HepG2 (cell line): ENCODE results near the gene ING5. TPM values are rescaled to one million over a fixed set of nuclear protein-coding genes. Genes with fewer than 3 reads are reported as not detected.

Source experiments
- AGO1 ChIP-seq: fragments of 200-400 bp; formaldehyde crosslinking; IDR thresholded peaks from 2 replicates; pipeline ENCODE4 v1.6.1; 2017; ENCODE audit warnings: mild to moderate bottlenecking, low read depth, low read length, moderate library complexity; ENCODE audit not compliant: poor library complexity, severe bottlenecking
- BRCA1 ChIP-seq: sonication (generic); formaldehyde crosslinking; IDR thresholded peaks from 2 replicates; pipeline ENCODE4 v1.4.0; 2020; ENCODE audit warnings: missing genetic modification reagents
- CC2D1A ChIP-seq: sonication (generic); formaldehyde crosslinking; IDR thresholded peaks from 2 replicates; pipeline ENCODE4 v1.8.1; 2023; ENCODE audit warnings: mild to moderate bottlenecking, missing genetic modification reagents
- CCAR2 ChIP-seq: fragments of 200-400 bp; formaldehyde crosslinking; optimal IDR thresholded peaks from 2 replicates; pipeline ENCODE3; 2018; ENCODE audit warnings: low read depth, mild to moderate bottlenecking, low read length, moderate library complexity
- CENPX ChIP-seq: sonication (generic); formaldehyde crosslinking; IDR thresholded peaks from 2 replicates; pipeline ENCODE4 v1.9.0; 2021; ENCODE audit warnings: mild to moderate bottlenecking, missing genetic modification reagents, moderate library complexity
- FOXO1 ChIP-seq: sonication (generic); formaldehyde crosslinking; IDR thresholded peaks from 2 replicates; pipeline ENCODE4 v1.4.0; 2020; ENCODE audit warnings: missing genetic modification reagents
- HDAC1 ChIP-seq: sonication (generic); formaldehyde crosslinking; IDR thresholded peaks from 2 replicates; pipeline ENCODE4 v1.5.1; 2020; ENCODE audit warnings: mild to moderate bottlenecking, missing genetic modification reagents
- MTERF4 ChIP-seq: sonication (generic); formaldehyde crosslinking; IDR thresholded peaks from 2 replicates; pipeline ENCODE4 v1.8.0; 2023; ENCODE audit warnings: mild to moderate bottlenecking, missing genetic modification reagents
- NCOA2 ChIP-seq: sonication (generic); formaldehyde crosslinking; IDR thresholded peaks from 2 replicates; pipeline ENCODE4 v1.8.0; 2022; ENCODE audit warnings: inconsistent platforms
- NR2C2 ChIP-seq: sonication (generic); formaldehyde crosslinking; IDR thresholded peaks from 2 replicates; pipeline ENCODE4 v1.4.0; 2020; ENCODE audit warnings: missing genetic modification reagents, mild to moderate bottlenecking, moderate library complexity, borderline replicate concordance
- PHF8 ChIP-seq: sonication (generic); formaldehyde crosslinking; IDR thresholded peaks from 2 replicates; pipeline ENCODE4 v1.5.0; 2020; ENCODE audit warnings: missing genetic modification reagents
- SAP130 ChIP-seq: IDR thresholded peaks from 2 replicates; pipeline ENCODE4 v1.6.1; 2016; ENCODE audit warnings: low read depth
- SMAD3 ChIP-seq: sonication (generic); formaldehyde crosslinking; IDR thresholded peaks from 2 replicates; pipeline ENCODE4 v1.4.0; 2020; ENCODE audit warnings: missing genetic modification reagents
- SYNCRIP ChIP-seq: fragments of 200-400 bp; formaldehyde crosslinking; IDR thresholded peaks from 2 replicates; pipeline ENCODE4 v1.6.1; 2018; ENCODE audit warnings: mild to moderate bottlenecking, low read depth, low read length; ENCODE audit not compliant: insufficient read depth
- TBX2 ChIP-seq: sonication (generic); formaldehyde crosslinking; IDR thresholded peaks from 2 replicates; pipeline ENCODE4 v1.5.0; 2020; ENCODE audit warnings: missing genetic modification reagents, mild to moderate bottlenecking, borderline replicate concordance
- TFDP1 ChIP-seq: IDR thresholded peaks from 2 replicates; pipeline ENCODE4 v1.6.1; 2016; ENCODE audit warnings: missing compliant biosample characterization, missing genetic modification reagents, borderline replicate concordance
- ZBTB10 ChIP-seq: sonication (generic); formaldehyde crosslinking; IDR thresholded peaks from 2 replicates; pipeline ENCODE4 v1.4.0; 2020; ENCODE audit warnings: missing genetic modification reagents, borderline replicate concordance
- ZBTB7B ChIP-seq: sonication (generic); formaldehyde crosslinking; IDR thresholded peaks from 2 replicates; pipeline ENCODE4 v1.4.0; 2020; ENCODE audit warnings: missing genetic modification reagents
- ZFP36L2 ChIP-seq: sonication (generic); formaldehyde crosslinking; IDR thresholded peaks from 2 replicates; pipeline ENCODE4 v1.4.0; 2020; ENCODE audit warnings: missing genetic modification reagents
- ZNF224 ChIP-seq: sonication (generic); formaldehyde crosslinking; IDR thresholded peaks from 2 replicates; pipeline ENCODE4 v1.5.0; 2020; ENCODE audit warnings: mild to moderate bottlenecking, missing genetic modification reagents
- ZNF432 ChIP-seq: sonication (generic); formaldehyde crosslinking; IDR thresholded peaks from 2 replicates; pipeline ENCODE4 v1.5.0; 2020; ENCODE audit warnings: missing genetic modification reagents, mild to moderate bottlenecking, borderline replicate concordance
- ZNF44 ChIP-seq: sonication (generic); formaldehyde crosslinking; IDR thresholded peaks from 2 replicates; pipeline ENCODE4 v1.5.1; 2020; ENCODE audit warnings: mild to moderate bottlenecking, missing genetic modification reagents
- ZNF550 ChIP-seq: sonication (generic); formaldehyde crosslinking; IDR thresholded peaks from 2 replicates; pipeline ENCODE4 v1.4.0; 2020; ENCODE audit warnings: mild to moderate bottlenecking, missing genetic modification reagents, borderline replicate concordance
- ZNF577 ChIP-seq: sonication (generic); formaldehyde crosslinking; IDR thresholded peaks from 2 replicates; pipeline ENCODE4 v1.4.0; 2020; ENCODE audit warnings: mild to moderate bottlenecking, low read depth, missing genetic modification reagents, borderline replicate concordance
- ZNF816 ChIP-seq: sonication (generic); formaldehyde crosslinking; IDR thresholded peaks from 2 replicates; pipeline ENCODE4 v1.8.0; 2022; ENCODE audit warnings: missing genetic modification reagents, mild to moderate bottlenecking, borderline replicate concordance
- ZSCAN12 ChIP-seq: sonication (generic); formaldehyde crosslinking; IDR thresholded peaks from 2 replicates; pipeline ENCODE4 v1.9.0; 2021; ENCODE audit warnings: mild to moderate bottlenecking, missing genetic modification reagents
- polyA plus RNA-seq, 8 experiments: library from polyadenylated mRNA; depleted of rRNA in 3 of 8; stranded (reverse) in 7 of 8; unstranded in 1 of 8; fragments of >200 nt; fragmentation: Illumina TruSeq in 4 of 8; extraction: Trizol in 4 of 8; gene quantifications; 2 replicates each; pipeline versions ENCODE4 v1.2.1 to v1.2.3, GENCODE V29; 2011 to 2016; ENCODE audit warnings: low read depth in 4 of 8, missing spikeins in 1 of 8, mixed read lengths in 1 of 8; ENCODE audit not compliant: insufficient read depth in 1 of 8
- total RNA-seq, 5 experiments: library from RNA; depleted of rRNA; stranded (reverse); fragments of >200 nt; fragmentation: Illumina TruSeq; extraction: Trizol; gene quantifications; 2 replicates each; pipeline ENCODE4 v1.2.3, GENCODE V29; 2016; ENCODE audit warnings: low read depth in 1 of 5

ING5 gene
- total and polyA plus RNA-seq, 2 of the 13 experiments (the other 11 are each of a cell fraction or from before 2014, with no cell fraction given) = 61.9 to 71.9 TPM

GRCh38 chr2:241773511-241774418 lies 71.9 kb downstream of the ING5 start (continued):
- TF ChIP-seq ZNF224 (CRISPR knock-in tag) (no peak), ZNF44 (CRISPR knock-in tag) (no peak), ZNF432 (no peak), CENPX (CRISPR knock-in tag) (no peak), CCAR2 (no peak), ZNF577 (CRISPR knock-in tag) (no peak), NR2C2 (CRISPR knock-in tag) (no peak), TFDP1 (CRISPR knock-in tag) (no peak), AGO1 (peak; percentile 98), ZNF816 (CRISPR knock-in tag) (0 out of 2 replicates have a peak, but pooled peaks have one; percentile 14), ZBTB10 (CRISPR knock-in tag) (no peak; the same call in 1 of the 2 replicates), ZNF550 (CRISPR knock-in tag) (no peak), SMAD3 (CRISPR knock-in tag) (no peak; the same call in none of the 2 replicates), SAP130 (peak; percentile 89), BRCA1 (CRISPR knock-in tag) (peak; percentile 18; the same call in 1 of the 2 replicates), ZFP36L2 (CRISPR knock-in tag) (no peak), ZSCAN12 (CRISPR knock-in tag) (0 out of 2 replicates have a peak, but pooled peaks have one; percentile 11), FOXO1 (CRISPR knock-in tag) (no peak), ZBTB7B (peak; percentile 86), SYNCRIP (no peak), MTERF4 (0 out of 2 replicates have a peak, but pooled peaks have one; percentile 52), CC2D1A (peak; percentile 83; the same call in 1 of the 2 replicates), TBX2 (CRISPR knock-in tag) (peak; percentile 55; the same call in 1 of the 2 replicates), NCOA2 (CRISPR knock-in tag) (peak; percentile 67), PHF8 (peak; percentile 51; the same call in 1 of the 2 replicates), HDAC1 (CRISPR knock-in tag) (peak; percentile 80)
